Glutamatergic neuron (in vitro differentiated cells): ENCODE data around the gene IL26. TPM values are rescaled to one million over a fixed set of nuclear protein-coding genes. Genes with fewer than 3 reads are reported as not detected.

Experiments used
- DNase-seq: peaks from one replicate; pipeline ENCODE4 v3.0.0; 2022
- H3K27ac Mint-ChIP-seq: one replicate; pipeline ENCODE4 v1.8.0; 2020; ENCODE audit warnings: mild to moderate bottlenecking, mixed read lengths, inconsistent platforms; ENCODE audit not compliant: unreplicated experiment
- H3K27me3 Mint-ChIP-seq: one replicate; pipeline ENCODE4 v1.8.0; 2020; ENCODE audit warnings: mild to moderate bottlenecking, moderate library complexity, mixed read lengths, inconsistent platforms; ENCODE audit not compliant: unreplicated experiment
- H3K36me3 Mint-ChIP-seq: one replicate; pipeline ENCODE4 v1.8.0; 2020; ENCODE audit warnings: mild to moderate bottlenecking, mixed read lengths, inconsistent platforms; ENCODE audit not compliant: unreplicated experiment
- H3K4me1 Mint-ChIP-seq: one replicate; pipeline ENCODE4 v1.8.0; 2020; ENCODE audit warnings: mild to moderate bottlenecking, low read depth, mixed read lengths, inconsistent platforms; ENCODE audit not compliant: unreplicated experiment
- H3K4me3 Mint-ChIP-seq: one replicate; pipeline ENCODE4 v1.8.0; 2020; ENCODE audit warnings: mild to moderate bottlenecking, mixed read lengths, inconsistent platforms; ENCODE audit not compliant: unreplicated experiment
- H3K9me3 Mint-ChIP-seq: one replicate; pipeline ENCODE4 v1.8.0; 2020; ENCODE audit warnings: mild to moderate bottlenecking, moderate library complexity, mixed read lengths, inconsistent platforms; ENCODE audit not compliant: unreplicated experiment
- total RNA-seq: library from RNA; stranded (reverse); fragmentation: NEBNext Ultra II Directional; extraction: Animal tissue kit (Norgen Biotek cat#: 25700); gene quantifications from one replicate; pipeline ENCODE4 v1.2.1, GENCODE V29; 2021; ENCODE audit not compliant: unreplicated experiment
- TF ChIP-seq, protein P1 (sequence below): fragments of 200-600 bp; sonication (generic); IDR thresholded peaks from one replicate; pipeline ENCODE4 v1.5.0; 2021; ENCODE audit not compliant: partially characterized antibody, unreplicated experiment

The IL26 gene
- total RNA-seq, 1 donor from 2014 or later, result not detected

DNA sequence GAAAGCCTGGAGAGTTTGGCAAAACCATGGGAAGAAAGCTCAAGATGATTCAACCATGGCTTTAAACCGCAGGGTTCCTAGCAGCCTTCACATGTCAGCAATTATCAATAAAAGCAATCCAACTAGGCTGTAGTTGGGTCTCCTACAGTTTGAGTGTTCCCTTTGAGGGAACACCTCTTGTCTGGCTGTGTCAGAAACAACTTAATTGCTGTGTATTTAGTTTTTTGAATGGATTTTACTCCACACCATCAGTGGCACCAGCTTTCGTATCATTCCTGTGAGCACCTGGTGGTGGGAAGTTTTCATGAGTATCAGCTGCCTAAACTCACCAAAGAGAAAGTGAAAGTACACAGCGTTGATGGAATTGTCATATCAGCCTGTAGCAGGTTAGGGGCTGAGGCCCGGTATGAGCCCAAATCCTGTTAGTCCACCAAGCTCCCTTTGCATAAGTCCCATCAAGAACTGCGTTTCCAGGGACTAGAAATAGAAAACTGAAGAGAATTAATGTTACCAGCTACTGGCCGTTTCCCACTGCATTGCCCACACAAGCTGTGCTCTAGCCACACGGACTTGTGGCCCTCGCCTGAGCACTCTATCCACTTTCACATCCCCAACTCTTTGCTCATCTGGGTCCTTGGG lies 10.9 kb upstream of the IL26 start:
- Mint-ChIP-seq H3K9me3 (no peaks in the 10 kb centered on the region), H3K4me1 (peaks cover 4% of the 10 kb centered on the region), H3K36me3 (no peaks in the 10 kb centered on the region)

GRCh38 chr12:68235576-68235975 lies 10.0 kb upstream of the IL26 start:
- Mint-ChIP-seq H3K9me3 (no peaks in the 10 kb centered on the region), H3K4me1 (peaks cover 4% of the 10 kb centered on the region), H3K27me3 (no peaks in the 10 kb centered on the region), H3K27ac (no peak overlapping the region), H3K36me3 (no peaks in the 10 kb centered on the region), H3K4me3 (no peak overlapping the region)
- DNase-seq, result no peak
- TF ChIP-seq, protein P1, sequence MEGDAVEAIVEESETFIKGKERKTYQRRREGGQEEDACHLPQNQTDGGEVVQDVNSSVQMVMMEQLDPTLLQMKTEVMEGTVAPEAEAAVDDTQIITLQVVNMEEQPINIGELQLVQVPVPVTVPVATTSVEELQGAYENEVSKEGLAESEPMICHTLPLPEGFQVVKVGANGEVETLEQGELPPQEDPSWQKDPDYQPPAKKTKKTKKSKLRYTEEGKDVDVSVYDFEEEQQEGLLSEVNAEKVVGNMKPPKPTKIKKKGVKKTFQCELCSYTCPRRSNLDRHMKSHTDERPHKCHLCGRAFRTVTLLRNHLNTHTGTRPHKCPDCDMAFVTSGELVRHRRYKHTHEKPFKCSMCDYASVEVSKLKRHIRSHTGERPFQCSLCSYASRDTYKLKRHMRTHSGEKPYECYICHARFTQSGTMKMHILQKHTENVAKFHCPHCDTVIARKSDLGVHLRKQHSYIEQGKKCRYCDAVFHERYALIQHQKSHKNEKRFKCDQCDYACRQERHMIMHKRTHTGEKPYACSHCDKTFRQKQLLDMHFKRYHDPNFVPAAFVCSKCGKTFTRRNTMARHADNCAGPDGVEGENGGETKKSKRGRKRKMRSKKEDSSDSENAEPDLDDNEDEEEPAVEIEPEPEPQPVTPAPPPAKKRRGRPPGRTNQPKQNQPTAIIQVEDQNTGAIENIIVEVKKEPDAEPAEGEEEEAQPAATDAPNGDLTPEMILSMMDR, result no peak

More for the DNA sequence above, 10.9 kb upstream of the IL26 start:
- Mint-ChIP-seq H3K27ac (no peak overlapping the region), H3K4me3 (no peak overlapping the region), H3K27me3 (no peaks in the 10 kb centered on the region)
- DNase-seq, result no peak
- TF ChIP-seq, protein P1, result no peak

DNA sequence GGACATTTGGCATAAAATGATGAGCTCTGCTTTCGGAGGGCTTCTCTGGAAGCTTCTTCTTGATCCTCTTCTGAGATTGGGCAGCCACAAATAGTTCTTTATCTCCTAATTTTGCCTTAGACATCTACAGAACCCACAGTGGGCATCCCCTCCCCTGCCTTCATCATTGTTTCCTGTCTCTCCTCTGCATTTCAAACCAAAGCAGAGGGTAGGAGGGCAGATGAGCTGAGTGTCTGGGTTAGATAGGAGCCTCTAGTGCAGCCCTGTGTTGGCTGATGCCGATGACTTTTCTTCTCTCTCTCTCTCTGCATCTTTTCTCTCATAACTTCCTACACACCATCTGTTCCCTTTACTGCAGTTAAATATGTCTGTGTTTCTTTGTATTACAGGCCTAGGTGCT lies 8.5 kb upstream of the IL26 start:
- TF ChIP-seq, protein P1, result no peak
- no peak for DNase-seq
- H3K27me3 Mint-ChIP-seq, result no peaks in the 10 kb centered on the region
- H3K4me3 Mint-ChIP-seq, result no peak overlapping the region
- H3K9me3 Mint-ChIP-seq, result no peaks in the 10 kb centered on the region
- H3K4me1 Mint-ChIP-seq, result peaks cover 4% of the 10 kb centered on the region
- no peaks in the 10 kb centered on the region for H3K36me3 Mint-ChIP-seq
- H3K27ac Mint-ChIP-seq, result no peak overlapping the region

DNA sequence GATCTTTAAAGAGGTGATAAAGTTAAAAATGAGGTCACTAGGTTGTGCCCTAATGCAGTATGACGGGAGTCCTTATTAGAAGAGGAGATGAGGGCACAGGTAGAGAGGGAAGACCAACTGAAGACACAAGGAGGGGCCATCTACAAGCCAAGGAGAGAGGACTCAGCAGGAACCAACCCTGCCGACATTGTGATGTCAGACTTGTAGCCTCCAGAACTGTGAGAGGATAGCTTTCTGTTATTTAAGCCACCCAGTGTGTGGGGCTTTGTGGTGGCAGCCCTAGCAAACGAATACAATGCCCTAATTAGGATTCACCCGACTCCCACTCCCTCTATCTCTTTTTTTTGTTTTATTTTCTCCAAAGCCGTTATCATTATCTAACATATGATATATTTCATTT lies 7.9 kb upstream of the IL26 start:
- Mint-ChIP-seq H3K9me3 (no peaks in the 10 kb centered on the region), H3K27ac (no peak overlapping the region), H3K36me3 (no peaks in the 10 kb centered on the region), H3K27me3 (no peaks in the 10 kb centered on the region), H3K4me3 (no peak overlapping the region), H3K4me1 (peaks cover 4% of the 10 kb centered on the region)
- no peak for DNase-seq
- TF ChIP-seq, protein P1, result no peak

DNA sequence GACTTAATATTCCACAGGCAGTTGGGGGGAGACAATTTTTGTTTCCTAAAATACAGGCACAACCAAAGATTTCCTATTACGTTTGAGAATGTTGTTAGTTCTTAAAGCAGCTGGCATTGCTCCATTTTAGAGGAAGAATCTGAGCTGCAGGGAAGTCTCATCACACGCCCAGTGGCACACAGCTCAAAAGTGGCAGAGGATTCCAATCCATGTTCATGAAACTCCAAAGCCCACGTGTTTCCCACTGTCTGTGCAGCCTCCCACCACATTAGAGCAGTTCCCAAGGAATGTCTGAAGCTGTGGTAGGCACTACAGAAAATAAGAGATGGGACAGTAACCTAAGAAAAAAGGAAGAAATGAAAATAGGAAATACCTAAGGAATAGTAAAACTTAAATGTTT lies 6.1 kb upstream of the IL26 start:
- Mint-ChIP-seq H3K27me3 (no peaks in the 10 kb centered on the region), H3K36me3 (no peaks in the 10 kb centered on the region), H3K9me3 (no peaks in the 10 kb centered on the region), H3K4me3 (no peak overlapping the region), H3K4me1 (no peaks in the 10 kb centered on the region), H3K27ac (no peak overlapping the region)
- TF ChIP-seq, protein P1, result no peak
- DNase-seq, result no peak
